GM21723 (cell line): ENCODE measurements around the gene LOXHD1.

Source experiments
- ATAC-seq: cut with Tn5 transposase; IDR thresholded peaks from one replicate; pipeline ENCODE4 v1.9.1; 2021; ENCODE audit warnings: mild to moderate bottlenecking, moderate library complexity; ENCODE audit not compliant: unreplicated experiment

The LOXHD1 gene

GRCh38 chr18:46459789-46460455 lies 197.1 kb downstream of the LOXHD1 start:
- ATAC-seq: no peak

- no peak for ATAC-seq
These were observed 198.5 kb downstream of the LOXHD1 start for GRCh38 chr18:46458472-46458871.

- no peak for ATAC-seq
These were observed 200.3 kb downstream of the LOXHD1 start for GRCh38 chr18:46456691-46457090.

- no peak for ATAC-seq
These were observed 204.2 kb downstream of the LOXHD1 start for GRCh38 chr18:46452820-46453219.

- no peak for ATAC-seq
These were observed 207.5 kb downstream of the LOXHD1 start for GRCh38 chr18:46449499-46449898.

- ATAC-seq: no peak
These were observed 208.0 kb downstream of the LOXHD1 start for GRCh38 chr18:46449033-46449432.

- ATAC-seq: no peak
These were observed 208.7 kb downstream of the LOXHD1 start for GRCh38 chr18:46448347-46448746.

GRCh38 chr18:46447792-46448191 lies 209.2 kb downstream of the LOXHD1 start:
- ATAC-seq: no peak

GRCh38 chr18:46447323-46447722 lies 209.7 kb downstream of the LOXHD1 start:
- no peak for ATAC-seq

GRCh38 chr18:46445522-46446313 lies 211.3 kb downstream of the LOXHD1 start:
- no peak for ATAC-seq

- ATAC-seq: no peak
These were observed 218.0 kb downstream of the LOXHD1 start for GRCh38 chr18:46439037-46439436.

- no peak for ATAC-seq
These were observed 220.0 kb downstream of the LOXHD1 start for GRCh38 chr18:46437061-46437460.

- no peak for ATAC-seq
These were observed 220.4 kb downstream of the LOXHD1 start for GRCh38 chr18:46436621-46437020.

- ATAC-seq: no peak
These were observed 222.0 kb downstream of the LOXHD1 start for GRCh38 chr18:46435031-46435430.

GRCh38 chr18:46434629-46435028 lies 222.4 kb downstream of the LOXHD1 start:
- no peak for ATAC-seq

- ATAC-seq: no peak
These were observed 223.7 kb downstream of the LOXHD1 start for GRCh38 chr18:46433121-46433826.

GRCh38 chr18:46431522-46432171 lies 225.4 kb downstream of the LOXHD1 start:
- no peak for ATAC-seq

- no peak for ATAC-seq
These were observed 227.3 kb downstream of the LOXHD1 start for GRCh38 chr18:46429649-46430224.

GRCh38 chr18:46429130-46429529 lies 227.9 kb downstream of the LOXHD1 start:
- ATAC-seq: no peak

- no peak for ATAC-seq
These were observed 228.7 kb downstream of the LOXHD1 start for GRCh38 chr18:46428368-46428767.
